H9 (cell line): Measurements from ENCODE around the gene ACTN2. TPM values are rescaled to one million over a fixed set of nuclear protein-coding genes. Genes with fewer than 3 reads are reported as not detected.

Experiments used
- DNase-seq: peaks from one replicate; pipeline ENCODE4 v3.0.0-alpha.2; 2017
- H2AFZ ChIP-seq: one replicate; pipeline ENCODE4 v1.6.1; 2013; ENCODE audit warnings: mild to moderate bottlenecking, low read length, control low read depth, moderate library complexity
- H2AK5ac ChIP-seq: 2 replicates; pipeline ENCODE4 v1.6.1; 2013; ENCODE audit warnings: low read length, control low read depth, mixed read lengths; ENCODE audit not compliant: insufficient read length
- H2BK120ac ChIP-seq: one replicate; pipeline ENCODE4 v1.6.1; 2013; ENCODE audit warnings: low read depth, mild to moderate bottlenecking, low read length, control low read depth, inconsistent platforms; ENCODE audit not compliant: poor library complexity, severe bottlenecking
- H2BK12ac ChIP-seq: 2 replicates; pipeline ENCODE4 v1.6.1; 2013; ENCODE audit warnings: low read length, control low read depth, mixed read lengths, low read depth; ENCODE audit not compliant: insufficient read length
- H2BK15ac ChIP-seq: 2 replicates; pipeline ENCODE4 v1.6.1; 2013; ENCODE audit warnings: low read depth, low read length, control low read depth
- H2BK20ac ChIP-seq: one replicate; pipeline ENCODE4 v1.6.1; 2013; ENCODE audit warnings: low read depth, mild to moderate bottlenecking, low read length, control low read depth, inconsistent platforms; ENCODE audit not compliant: poor library complexity, severe bottlenecking
- H2BK5ac ChIP-seq: 2 replicates; pipeline ENCODE4 v1.6.1; 2013; ENCODE audit warnings: low read length, control low read depth, mixed read lengths; ENCODE audit not compliant: insufficient read length
- H3K14ac ChIP-seq: 2 replicates; pipeline ENCODE4 v1.6.1; 2013; ENCODE audit warnings: low read length, control low read depth; ENCODE audit not compliant: insufficient read depth
- H3K18ac ChIP-seq: 2 replicates; pipeline ENCODE4 v1.6.1; 2013; ENCODE audit warnings: low read depth, mild to moderate bottlenecking, mixed read lengths, low read length, control low read depth; ENCODE audit not compliant: insufficient read length
- H3K23ac ChIP-seq: 2 replicates; pipeline ENCODE4 v1.6.1; 2013; ENCODE audit warnings: low read length, control low read depth, mixed read lengths, low read depth; ENCODE audit not compliant: insufficient read length
- H3K23me2 ChIP-seq: 2 replicates; pipeline ENCODE4 v1.6.1; 2013; ENCODE audit warnings: low read depth, mild to moderate bottlenecking, mixed read lengths, low read length, control low read depth; ENCODE audit not compliant: insufficient read length, poor library complexity, severe bottlenecking
- H3K27ac ChIP-seq: 2 replicates; pipeline ENCODE4 v1.5.1; 2013; ENCODE audit warnings: low read length, control low read depth, mixed read lengths, low read depth; ENCODE audit not compliant: insufficient read length
- H3K27me3 ChIP-seq: 2 replicates; pipeline ENCODE4 v1.6.1; 2013; ENCODE audit warnings: low read length, control low read depth, inconsistent platforms; ENCODE audit not compliant: insufficient read depth
- H3K4ac ChIP-seq: 2 replicates; pipeline ENCODE4 v1.6.1; 2013; ENCODE audit warnings: low read depth, mild to moderate bottlenecking, control low read depth, inconsistent platforms, low read length, moderate library complexity
- H3K4me1 ChIP-seq: 2 replicates; pipeline ENCODE4 v1.6.1; 2013; ENCODE audit warnings: low read length, control low read depth, inconsistent platforms; ENCODE audit not compliant: insufficient read depth
- H3K4me2 ChIP-seq: 2 replicates; pipeline ENCODE4 v1.6.1; 2013; ENCODE audit warnings: low read length, control low read depth, mixed read lengths; ENCODE audit not compliant: insufficient read length, insufficient read depth
- H3K56ac ChIP-seq: 2 replicates; pipeline ENCODE4 v1.6.1; 2013; ENCODE audit warnings: low read depth, mild to moderate bottlenecking, mixed read lengths, low read length, control low read depth; ENCODE audit not compliant: insufficient read length
- H3K79me1 ChIP-seq: 2 replicates; pipeline ENCODE4 v1.6.1; 2013; ENCODE audit warnings: low read depth, mild to moderate bottlenecking, moderate library complexity, low read length, control low read depth, inconsistent platforms; ENCODE audit not compliant: insufficient read depth, poor library complexity, severe bottlenecking
- H3K79me2 ChIP-seq: 2 replicates; pipeline ENCODE4 v1.6.1; 2013; ENCODE audit warnings: low read length, control low read depth, inconsistent platforms; ENCODE audit not compliant: insufficient read depth
- H3K9ac ChIP-seq: 2 replicates; pipeline ENCODE4 v1.6.1; 2013; ENCODE audit warnings: low read length, control low read depth, mixed read lengths; ENCODE audit not compliant: insufficient read length; ENCODE audit errors: extremely low read depth
- H3K9me3 ChIP-seq: one replicate; pipeline ENCODE4 v1.6.1; 2013; ENCODE audit warnings: low read depth, low read length, inconsistent platforms; ENCODE audit not compliant: control insufficient read depth
- H3T11ph ChIP-seq: one replicate; pipeline ENCODE4 v1.6.1; 2013; ENCODE audit warnings: mild to moderate bottlenecking, low read length, control low read depth, inconsistent platforms
- H4K20me1 ChIP-seq: one replicate; pipeline ENCODE4 v1.6.1; 2013; ENCODE audit not compliant: control insufficient read depth, insufficient read length, insufficient read depth
- H4K5ac ChIP-seq: 2 replicates; pipeline ENCODE4 v1.6.1; 2013; ENCODE audit warnings: low read depth, mild to moderate bottlenecking, mixed read lengths, low read length, control low read depth; ENCODE audit not compliant: insufficient read length
- H4K8ac ChIP-seq: replicated peaks from 2 replicates; pipeline ENCODE4 v1.6.1; 2013; ENCODE audit warnings: low read length, control low read depth, mixed read lengths, low read depth; ENCODE audit not compliant: insufficient read length
- H4K91ac ChIP-seq: 2 replicates; pipeline ENCODE4 v1.6.1; 2013; ENCODE audit warnings: low read depth, mild to moderate bottlenecking, moderate library complexity, mixed read lengths, low read length, control low read depth; ENCODE audit not compliant: insufficient read length
- H3K27ac Mint-ChIP-seq, 3 experiments: 2 replicates in 2 of 3; 3 replicates in 1 of 3; pipeline ENCODE4 v1.8.0; 2020 to 2021; ENCODE audit warnings: mixed read lengths in 3 of 3, mild to moderate bottlenecking in 1 of 3, moderate library complexity in 1 of 3
- H3K27me3 Mint-ChIP-seq: 2 replicates; pipeline ENCODE4 v1.8.0; 2021; ENCODE audit warnings: low read depth, mild to moderate bottlenecking, moderate library complexity, mixed read lengths
- H3K36me3 Mint-ChIP-seq, 3 experiments: 2 replicates in 2 of 3; 3 replicates in 1 of 3; pipeline ENCODE4 v1.8.0; 2020 to 2021; ENCODE audit warnings: low read depth in 3 of 3, mixed read lengths in 3 of 3; ENCODE audit not compliant: insufficient read depth in 1 of 3
- H3K4me1 Mint-ChIP-seq, 2 experiments: 2 replicates each; pipeline ENCODE4 v1.8.0; 2020; ENCODE audit warnings: mixed read lengths in 2 of 2
- H3K4me3 Mint-ChIP-seq, 2 experiments: 2 replicates in 1 of 2; 3 replicates in 1 of 2; pipeline ENCODE4 v1.8.0; 2020 to 2021; ENCODE audit warnings: mild to moderate bottlenecking in 2 of 2, mixed read lengths in 2 of 2, moderate library complexity in 1 of 2
- H3K9me3 Mint-ChIP-seq, 2 experiments: 2 replicates in 1 of 2; 3 replicates in 1 of 2; pipeline ENCODE4 v1.8.0; 2020; ENCODE audit warnings: mild to moderate bottlenecking in 2 of 2, mixed read lengths in 2 of 2, moderate library complexity in 1 of 2
- CTCF ChIP-seq: fragments of 200-600 bp; sonication (generic); conservative IDR thresholded peaks from 3 replicates; pipeline ENCODE4 v1.8.0; 2021; ENCODE audit warnings: antibody characterized with exemption, mild to moderate bottlenecking
- WGBS: extraction: QIAGEN DNeasy Blood & Tissue Kit; methylation state at CpG from one replicate; pipeline ENCODE4 v1.1.7; 2013; ENCODE audit warnings: missing lambda C conversion rate, low lambda C conversion rate, mixed read lengths; ENCODE audit not compliant: insufficient read length; ENCODE audit errors: extremely low coverage; 5-methylcytosine and 5-hydroxymethylcytosine counted together
- total RNA-seq: library from RNA; stranded (reverse); gene quantifications from 2 replicates; pipeline ENCODE4 v1.2.1, GENCODE V29; 2021

Gene ACTN2
- total RNA-seq, 1 experiment from 2014 or later: 2.3 TPM

- no CpG with 5 or more reads among the region's 8 CpGs for WGBS
- Histone ChIP-seq H3K4me1 (peaks cover 3% of the 10 kb centered on the region; the same call in 1 of the 2 replicates), H3K56ac (no peak overlapping the region), H3K9me3 (no peaks in the 10 kb centered on the region), H4K5ac (no peak overlapping the region), H2AK5ac (no peak overlapping the region), H3K23me2 (no peaks in the 10 kb centered on the region), H2BK120ac (no peak overlapping the region), H3K79me2 (no peaks in the 10 kb centered on the region), H2BK20ac (no peak overlapping the region), H2BK5ac (no peak overlapping the region), H3K23ac (no peak overlapping the region), H3K4ac (no peak overlapping the region), H4K8ac (no peak overlapping the region), H2BK12ac (no peak overlapping the region), H2AFZ (no peak overlapping the region), H3K14ac (no peak overlapping the region), H4K20me1 (no peaks in the 10 kb centered on the region), H3K18ac (no peak overlapping the region), H3K4me2 (no peak overlapping the region), H3T11ph (no peak overlapping the region), H3K9ac (no peak overlapping the region), H3K79me1 (no peaks in the 10 kb centered on the region), H3K27ac (no peak overlapping the region), H4K91ac (no peak overlapping the region), H2BK15ac (no peak overlapping the region), H3K27me3 (no peaks in the 10 kb centered on the region)
- Mint-ChIP-seq H3K9me3 (no peaks in the 10 kb centered on the region), H3K36me3 (peaks cover 0 to 3% (median 0%) of the 10 kb centered on the region in 3 experiments; a peak in 2 of 7 replicates), H3K27ac (peak overlapping the region in 1 of 3 experiments; percentile 9; a peak in 1 of 7 replicates), H3K4me3 (no peak overlapping the region), H3K4me1 (peaks cover 8 to 15% of the 10 kb centered on the region in 2 experiments; a peak in 3 of 4 replicates), H3K27me3 (no peaks in the 10 kb centered on the region)
- no peak for TF ChIP-seq CTCF
- no peak for DNase-seq
Observed at GRCh38 chr1:236734141-236734765, 48.0 kb downstream of the ACTN2 start.
